Activated CD8-positive, alpha-beta T cell treated with anti-CD3 and anti-CD28 coated beads for 36 hours (primary cell): ENCODE measurements around the gene PTPN13. TPM values are rescaled to one million over a fixed set of nuclear protein-coding genes. Genes with fewer than 3 reads are reported as not detected.

Experiments
- ATAC-seq: fragments of 200-7000 bp; cut with Tn5 transposase; one replicate; pipeline ENCODE4 v1.10.0; 2021; ENCODE audit warnings: mild to moderate bottlenecking, moderate library complexity
- CTCF ChIA-PET: fragments of 350-600 bp; sonication (Branson Sonifier 250); formaldehyde crosslinking; loops from one replicate; lab custom pipeline; 2021; ENCODE audit warnings: antibody characterized with exemption; lab: Charles Lee
- POLR2A ChIA-PET: fragments of 350-600 bp; sonication (Branson Sonifier 250); formaldehyde crosslinking; loops from one replicate; lab custom pipeline; 2021; ENCODE audit warnings: antibody characterized with exemption; lab: Charles Lee
- DNase-seq: peaks from one replicate; pipeline ENCODE4 v3.0.0-alpha.2; 2020
- H3K27ac Mint-ChIP-seq: one replicate; pipeline ENCODE4 v1.8.0; 2021; ENCODE audit warnings: mild to moderate bottlenecking, mixed read lengths
- H3K27me3 Mint-ChIP-seq: one replicate; pipeline ENCODE4 v1.8.0; 2021; ENCODE audit warnings: mixed read lengths
- H3K36me3 Mint-ChIP-seq: one replicate; pipeline ENCODE4 v1.8.0; 2021; ENCODE audit warnings: low read depth, mixed read lengths
- H3K4me1 Mint-ChIP-seq: one replicate; pipeline ENCODE4 v1.8.0; 2021; ENCODE audit warnings: low read depth, mixed read lengths
- H3K4me3 Mint-ChIP-seq: one replicate; pipeline ENCODE4 v1.8.0; 2021; ENCODE audit warnings: mild to moderate bottlenecking, moderate library complexity, mixed read lengths
- H3K9me3 Mint-ChIP-seq: one replicate; pipeline ENCODE4 v1.8.0; 2021; ENCODE audit warnings: mixed read lengths
- intact Hi-C: fragments of 100-400 bp; cut with micrococcal nuclease; formaldehyde crosslinking; loops from one replicate; pipeline ENCODE4 v1.10.0; 2022
- total RNA-seq, 2 experiments: library from RNA; stranded (reverse); gene quantifications; one replicate each; pipeline ENCODE4 v1.2.3, GENCODE V29; 2021
- TF ChIP-seq, protein P1 (sequence below): fragments of 200-600 bp; IDR thresholded peaks from one replicate; pipeline ENCODE4 v1.8.0; 2022; ENCODE audit warnings: antibody characterized with exemption, mild to moderate bottlenecking

PTPN13 gene
- total RNA-seq, 2 experiments from 2014 or later = 0.27 to 0.38 TPM

DNA sequence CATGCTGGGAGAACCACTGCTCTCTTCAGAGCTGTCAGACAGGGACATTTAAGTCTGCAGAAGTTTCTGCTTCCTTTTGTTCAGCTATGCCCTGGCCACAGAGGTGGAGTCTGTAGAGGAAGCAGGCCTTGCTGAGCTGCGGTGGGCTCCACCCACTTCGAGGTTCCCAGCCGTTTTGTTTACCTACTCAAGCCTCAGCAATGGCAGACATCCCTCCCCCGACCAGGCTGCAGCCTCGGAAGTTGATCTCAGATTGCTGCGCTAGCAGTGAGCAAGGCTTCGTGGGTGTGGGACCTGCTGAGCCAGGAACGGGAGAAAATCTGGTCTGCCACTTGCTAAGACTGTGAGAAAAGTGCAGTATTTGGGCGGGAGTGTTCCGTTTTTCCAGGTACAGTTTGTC is 136.2 kb downstream of the PTPN13 start:
- H3K9me3 Mint-ChIP-seq = no peaks in the 10 kb centered on the region
- no peak overlapping the region for H3K27ac Mint-ChIP-seq
- H3K27me3 Mint-ChIP-seq = no peaks in the 10 kb centered on the region
- TF ChIP-seq, protein P1, sequence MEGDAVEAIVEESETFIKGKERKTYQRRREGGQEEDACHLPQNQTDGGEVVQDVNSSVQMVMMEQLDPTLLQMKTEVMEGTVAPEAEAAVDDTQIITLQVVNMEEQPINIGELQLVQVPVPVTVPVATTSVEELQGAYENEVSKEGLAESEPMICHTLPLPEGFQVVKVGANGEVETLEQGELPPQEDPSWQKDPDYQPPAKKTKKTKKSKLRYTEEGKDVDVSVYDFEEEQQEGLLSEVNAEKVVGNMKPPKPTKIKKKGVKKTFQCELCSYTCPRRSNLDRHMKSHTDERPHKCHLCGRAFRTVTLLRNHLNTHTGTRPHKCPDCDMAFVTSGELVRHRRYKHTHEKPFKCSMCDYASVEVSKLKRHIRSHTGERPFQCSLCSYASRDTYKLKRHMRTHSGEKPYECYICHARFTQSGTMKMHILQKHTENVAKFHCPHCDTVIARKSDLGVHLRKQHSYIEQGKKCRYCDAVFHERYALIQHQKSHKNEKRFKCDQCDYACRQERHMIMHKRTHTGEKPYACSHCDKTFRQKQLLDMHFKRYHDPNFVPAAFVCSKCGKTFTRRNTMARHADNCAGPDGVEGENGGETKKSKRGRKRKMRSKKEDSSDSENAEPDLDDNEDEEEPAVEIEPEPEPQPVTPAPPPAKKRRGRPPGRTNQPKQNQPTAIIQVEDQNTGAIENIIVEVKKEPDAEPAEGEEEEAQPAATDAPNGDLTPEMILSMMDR = no peak
- ChIA-PET POLR2A (no interaction called here), CTCF (no interaction called here)
- H3K4me1 Mint-ChIP-seq = no peaks in the 10 kb centered on the region
- DNase-seq (no peak), ATAC-seq (no peak)
- no peak overlapping the region for H3K4me3 Mint-ChIP-seq
- H3K36me3 Mint-ChIP-seq = no peaks in the 10 kb centered on the region
- intact Hi-C loops = no loop called here

DNA sequence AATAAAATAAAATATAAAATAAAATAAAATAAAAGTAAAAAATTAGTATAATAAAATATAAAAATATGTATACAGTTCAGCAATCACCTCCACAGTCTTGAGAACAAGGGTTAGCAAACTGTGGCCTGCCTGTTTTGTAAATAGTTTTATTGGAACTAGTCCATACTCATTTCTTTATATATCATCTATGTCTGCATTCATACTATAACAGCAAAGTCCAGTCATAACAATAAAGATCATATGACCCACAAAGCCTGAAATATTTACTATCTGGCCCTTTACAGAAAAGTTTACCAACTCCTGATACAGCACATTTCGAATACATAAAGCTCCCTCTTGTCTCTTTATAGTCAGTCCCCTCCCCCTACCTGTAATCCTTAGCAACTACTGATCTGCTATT is 143.1 kb downstream of the PTPN13 start:
- no peaks in the 10 kb centered on the region for H3K9me3 Mint-ChIP-seq
- H3K4me1 Mint-ChIP-seq = no peaks in the 10 kb centered on the region
- H3K4me3 Mint-ChIP-seq = no peak overlapping the region
- TF ChIP-seq, protein P1 = no peak
- no peak overlapping the region for H3K27ac Mint-ChIP-seq
- ATAC-seq = no peak
- ChIA-PET POLR2A (no interaction called here), CTCF (no interaction called here)
- H3K36me3 Mint-ChIP-seq = no peaks in the 10 kb centered on the region
- H3K27me3 Mint-ChIP-seq = peaks cover 2% of the 10 kb centered on the region
- intact Hi-C loops = no loop called here
- DNase-seq = no peak

DNA sequence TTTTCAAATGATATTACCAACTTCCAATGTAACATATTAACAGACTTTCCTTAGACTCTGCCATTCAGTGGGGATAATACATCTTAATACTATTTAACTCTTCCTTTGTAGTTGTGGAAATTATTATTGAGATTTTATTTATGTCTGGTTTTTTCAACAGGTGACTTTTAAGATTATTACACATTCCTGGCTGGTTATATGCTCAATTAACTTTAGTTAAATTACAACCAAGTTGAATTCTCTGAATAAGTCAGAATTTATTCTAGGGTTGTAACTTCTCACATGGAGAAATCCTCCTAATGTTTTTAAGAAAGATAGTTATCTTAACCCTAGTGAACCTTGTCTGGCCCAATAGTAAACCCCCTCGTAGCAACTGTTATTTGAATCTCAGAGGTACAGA is 147.7 kb downstream of the PTPN13 start:
- Mint-ChIP-seq H3K4me3 (no peak overlapping the region), H3K27me3 (peaks cover 6% of the 10 kb centered on the region), H3K36me3 (no peaks in the 10 kb centered on the region), H3K27ac (no peak overlapping the region), H3K9me3 (no peaks in the 10 kb centered on the region), H3K4me1 (no peaks in the 10 kb centered on the region)
- CTCF ChIA-PET = no interaction called here
- TF ChIP-seq, protein P1 = no peak
- intact Hi-C loops = no loop called here
- DNase-seq (no peak), ATAC-seq (no peak)
- POLR2A ChIA-PET = no interaction called here

DNA sequence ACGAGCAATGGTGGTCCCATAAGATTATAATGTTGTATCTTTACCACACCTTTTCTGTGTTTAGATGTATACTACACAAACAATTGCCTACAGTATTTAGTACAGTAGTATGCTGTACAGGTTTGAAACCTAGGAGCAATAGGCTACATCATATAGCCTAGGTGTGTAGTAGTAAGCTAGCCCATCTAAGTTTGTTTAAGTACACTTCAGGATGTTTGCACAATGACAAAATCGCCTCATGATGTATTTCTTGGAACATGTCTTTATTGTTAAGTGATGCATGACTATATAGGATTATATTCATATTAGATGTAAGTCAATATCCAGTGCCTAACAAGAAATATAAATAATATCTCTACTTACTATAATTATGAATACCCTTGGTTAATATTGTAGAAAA is 150.5 kb downstream of the PTPN13 start:
- Mint-ChIP-seq H3K36me3 (no peaks in the 10 kb centered on the region), H3K27me3 (peaks cover 4% of the 10 kb centered on the region), H3K9me3 (no peaks in the 10 kb centered on the region), H3K27ac (no peak overlapping the region), H3K4me1 (no peaks in the 10 kb centered on the region), H3K4me3 (no peak overlapping the region)
- ChIA-PET CTCF (no interaction called here), POLR2A (no interaction called here)
- no peak for ATAC-seq
- TF ChIP-seq, protein P1 = no peak
- intact Hi-C loops = no loop called here
- DNase-seq = no peak

DNA sequence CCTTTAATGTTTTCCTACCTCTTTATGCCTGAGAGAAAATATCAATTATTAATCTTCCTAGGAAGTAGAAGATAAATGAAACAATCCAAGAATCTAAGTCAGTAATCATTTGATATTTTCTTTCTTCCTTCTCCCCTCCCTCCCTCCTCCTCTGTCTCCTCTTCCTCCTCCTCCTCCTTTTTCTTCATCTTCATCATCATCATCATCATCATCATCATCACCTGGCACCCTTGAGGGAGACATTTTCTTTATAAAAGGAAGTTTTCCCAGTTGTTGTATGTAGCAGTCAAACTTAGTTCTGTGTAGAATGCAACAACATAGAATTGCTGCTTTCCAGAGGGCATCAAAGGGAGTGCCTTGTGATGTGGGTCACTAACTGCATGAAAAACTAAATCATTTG is 155.0 kb downstream of the PTPN13 start:
- intact Hi-C loops = no loop called here
- DNase-seq (no peak), ATAC-seq (no peak)
- H3K27ac Mint-ChIP-seq = no peak overlapping the region
- CTCF ChIA-PET = no interaction called here
- TF ChIP-seq, protein P1 = no peak
- H3K4me1 Mint-ChIP-seq = no peaks in the 10 kb centered on the region
- POLR2A ChIA-PET = no interaction called here
- H3K4me3 Mint-ChIP-seq = no peak overlapping the region
- no peaks in the 10 kb centered on the region for H3K9me3 Mint-ChIP-seq
- H3K27me3 Mint-ChIP-seq = peaks cover 3% of the 10 kb centered on the region
- no peaks in the 10 kb centered on the region for H3K36me3 Mint-ChIP-seq
